A549 (cell line): ENCODE data around the gene SORT1. TPM values are rescaled to one million over a fixed set of nuclear protein-coding genes. Genes with fewer than 3 reads are reported as not detected.

Experiments
- ATAC-seq, 2 experiments: fragments of 200-7000 bp in 1 of 2; fragments of >200 bp in 1 of 2; cut with Nextera tagmentation in 1 of 2; cut with Tn5 transposase in 1 of 2; 3 replicates each; pipeline versions ENCODE4 v1.8.0 to v1.9.1; 2018 to 2020; ENCODE audit warnings: mild to moderate bottlenecking in 1 of 2, moderate library complexity in 1 of 2
- CTCF ChIA-PET: fragments of 300-600 bp; sonication (Branson Sonifier 250); formaldehyde crosslinking; extraction: SDS; loops from one replicate; lab custom pipeline; 2021; ENCODE audit warnings: antibody characterized with exemption, inconsistent platforms; lab: Yijun Ruan, JAX
- POLR2A ChIA-PET: fragments of 350-600 bp; formaldehyde crosslinking; extraction: SDS; loops from one replicate; lab custom pipeline; 2021; ENCODE audit warnings: antibody characterized with exemption, inconsistent platforms; lab: Yijun Ruan, JAX
- DNase-seq, 2 experiments: peaks; one replicate each; pipeline versions ENCODE4 v3.0.0 to v3.0.0-alpha.2; 2011 to 2016; ENCODE audit warnings: low read depth in 1 of 2, low spot score in 1 of 2
- FAIRE-seq: peaks from 2 replicates; lab custom pipeline; 2011; peaks lifted over from hg19 to GRCh38; lab: Jason Lieb, UNC
- H3K27ac ChIP-seq, 2 experiments: fragments of >200 bp; sonication (Bioruptor Twin); formaldehyde crosslinking; 3 replicates each; pipeline ENCODE4 v1.5.1; 2016 to 2017
- H3K4me1 ChIP-seq: fragments of >200 bp; sonication (Bioruptor Twin); formaldehyde crosslinking; 3 replicates; pipeline ENCODE4 v1.6.1; 2016
- H3K4me2 ChIP-seq: fragments of >200 bp; sonication (Bioruptor Twin); formaldehyde crosslinking; 3 replicates; pipeline ENCODE4 v1.6.1; 2016
- H3K4me3 ChIP-seq: fragments of >200 bp; sonication (Bioruptor Twin); formaldehyde crosslinking; 3 replicates; pipeline ENCODE4 v1.5.1; 2016
- H3K9me3 ChIP-seq: fragments of >200 bp; sonication (Bioruptor Twin); formaldehyde crosslinking; 3 replicates; pipeline ENCODE4 v1.6.1; 2016
- ATOH8 ChIP-seq: fragments of 250-450 bp; sonication (Bioruptor Pico); IDR thresholded peaks from 2 replicates; pipeline ENCODE4 v1.5.0; 2020; ENCODE audit warnings: low read depth, mild to moderate bottlenecking, moderate library complexity
- BHLHE40 ChIP-seq: IDR thresholded peaks from 2 replicates; pipeline ENCODE4 v1.6.1; 2012; ENCODE audit warnings: low read depth, low read length, inconsistent platforms
- CHD2 ChIP-seq: fragments of 150-350 bp; IDR thresholded peaks from 2 replicates; pipeline ENCODE4 v1.6.1; 2014; ENCODE audit warnings: low read length; ENCODE audit not compliant: partially characterized antibody
- CHD4 ChIP-seq: fragments of 200-600 bp; sonication (generic); IDR thresholded peaks from 2 replicates; pipeline ENCODE4 v1.6.1; 2016; ENCODE audit warnings: antibody characterized with exemption, mild to moderate bottlenecking, borderline replicate concordance
- CTCF ChIP-seq: fragments of >200 bp; sonication (Bioruptor Twin); formaldehyde crosslinking; IDR thresholded peaks from 3 replicates; pipeline ENCODE4 v1.5.1; 2016
- ESRRA ChIP-seq: fragments of 150-350 bp; IDR thresholded peaks from 2 replicates; pipeline ENCODE4 v1.6.1; 2014; ENCODE audit warnings: mild to moderate bottlenecking, low read length, borderline replicate concordance
- FOSL2 ChIP-seq, 2 experiments: fragments of 450-650 bp in 1 of 2; fragments of >200 bp in 1 of 2; sonication (Bioruptor Twin) in 1 of 2; formaldehyde crosslinking; IDR thresholded peaks; 2 replicates each; pipeline versions ENCODE4 v1.5.0 to v1.6.1; 2016 to 2020; ENCODE audit warnings: mild to moderate bottlenecking in 1 of 2, moderate library complexity in 1 of 2
- HDAC2 ChIP-seq: fragments of 200-600 bp; sonication (generic); IDR thresholded peaks from 2 replicates; pipeline ENCODE4 v1.6.1; 2016
- HOXB5 ChIP-seq: fragments of 250-450 bp; sonication (Bioruptor Pico); IDR thresholded peaks from 2 replicates; pipeline ENCODE4 v1.5.0; 2020; ENCODE audit warnings: mild to moderate bottlenecking, moderate library complexity
- MAFK ChIP-seq: fragments of 450-650 bp; IDR thresholded peaks from 2 replicates; pipeline ENCODE4 v1.6.1; 2014; ENCODE audit not compliant: partially characterized antibody
- MYC ChIP-seq: IDR thresholded peaks from 2 replicates; pipeline ENCODE4 v1.6.1; 2012; ENCODE audit warnings: mild to moderate bottlenecking, inconsistent platforms, low read length, improper control_type of control experiment, borderline replicate concordance
- NFE2L2 ChIP-seq: fragments of 150-350 bp; conservative IDR thresholded peaks from 2 replicates; pipeline ENCODE4 v1.6.1; 2014; ENCODE audit warnings: low read length
- PHF8 ChIP-seq: fragments of 200-600 bp; sonication (generic); IDR thresholded peaks from 2 replicates; pipeline ENCODE4 v1.6.1; 2016; ENCODE audit warnings: low read depth, mild to moderate bottlenecking, antibody characterized with exemption, moderate library complexity, borderline replicate concordance
- POLR2A ChIP-seq: IDR thresholded peaks from 2 replicates; pipeline ENCODE4 v1.6.1; 2012; ENCODE audit warnings: mild to moderate bottlenecking, low read length
- RAD21 ChIP-seq, 2 experiments: fragments of >200 bp in 1 of 2; sonication (Bioruptor Twin) in 1 of 2; formaldehyde crosslinking in 1 of 2; IDR thresholded peaks in 1 of 2; conservative IDR thresholded peaks in 1 of 2; 2 replicates in 1 of 2; 3 replicates in 1 of 2; pipeline ENCODE4 v1.6.1; 2012 to 2018; ENCODE audit warnings: inconsistent platforms in 1 of 2
- RARB ChIP-seq: fragments of 250-450 bp; sonication (Bioruptor Pico); IDR thresholded peaks from 2 replicates; pipeline ENCODE4 v1.8.0; 2021; ENCODE audit warnings: mild to moderate bottlenecking, moderate library complexity
- RFX5 ChIP-seq: fragments of 450-650 bp; IDR thresholded peaks from 2 replicates; pipeline ENCODE4 v1.7.1; 2014; ENCODE audit warnings: antibody characterized with exemption, mild to moderate bottlenecking, moderate library complexity
- RNF2 ChIP-seq: fragments of 200-600 bp; sonication (generic); IDR thresholded peaks from 2 replicates; pipeline ENCODE4 v1.6.1; 2016; ENCODE audit warnings: low read depth, mild to moderate bottlenecking, antibody characterized with exemption, moderate library complexity, borderline replicate concordance
- SMC3 ChIP-seq: fragments of >200 bp; sonication (Bioruptor Twin); formaldehyde crosslinking; IDR thresholded peaks from 3 replicates; pipeline ENCODE4 v1.6.1; 2018; ENCODE audit warnings: inconsistent platforms
- TFCP2L1 ChIP-seq: fragments of 250-450 bp; sonication (Bioruptor Pico); IDR thresholded peaks from 2 replicates; pipeline ENCODE4 v1.5.0; 2021; ENCODE audit warnings: mild to moderate bottlenecking
- TP53 ChIP-seq: fragments of 250-450 bp; sonication (Bioruptor Pico); IDR thresholded peaks from 2 replicates; pipeline ENCODE4 v1.5.0; 2021; ENCODE audit warnings: mild to moderate bottlenecking, moderate library complexity
- USF2 ChIP-seq: fragments of 450-650 bp; IDR thresholded peaks from 2 replicates; pipeline ENCODE4 v1.6.1; 2014; ENCODE audit warnings: antibody characterized with exemption
- ZC3H11A ChIP-seq: fragments of 450-650 bp; IDR thresholded peaks from 2 replicates; pipeline ENCODE4 v1.6.1; 2014; ENCODE audit warnings: antibody characterized with exemption, mild to moderate bottlenecking
- ZNF302 ChIP-seq: fragments of 250-450 bp; sonication (Bioruptor Pico); IDR thresholded peaks from 2 replicates; pipeline ENCODE4 v1.9.0; 2021; ENCODE audit warnings: inconsistent platforms, mild to moderate bottlenecking, moderate library complexity
- WGBS: methylation state at CpG from one replicate; pipeline ENCODE4 v1.1.6; 2017; ENCODE audit errors: missing lambda C conversion rate; 5-methylcytosine and 5-hydroxymethylcytosine counted together
- polyA plus RNA-seq, 4 experiments: library from polyadenylated mRNA; depleted of rRNA in 3 of 4; stranded (reverse); fragments of >200 nt; fragmentation: RNase III in 1 of 4; extraction: RNeasy Plus Mini Kit Qiagen cat#74134 plus additional on column Dnase treatment in 1 of 4; gene quantifications; 2 replicates in 3 of 4; 3 replicates in 1 of 4; pipeline ENCODE4 v1.2.3, GENCODE V29; 2011 to 2017
- TF ChIP-seq, protein P1 (sequence below): IDR thresholded peaks from 2 replicates; pipeline ENCODE4 v1.6.1; 2012

Gene SORT1
- polyA plus RNA-seq, 2 of the 4 experiments (the other 2 are of a cell fraction) = 6.0 to 14.7 TPM

DNA sequence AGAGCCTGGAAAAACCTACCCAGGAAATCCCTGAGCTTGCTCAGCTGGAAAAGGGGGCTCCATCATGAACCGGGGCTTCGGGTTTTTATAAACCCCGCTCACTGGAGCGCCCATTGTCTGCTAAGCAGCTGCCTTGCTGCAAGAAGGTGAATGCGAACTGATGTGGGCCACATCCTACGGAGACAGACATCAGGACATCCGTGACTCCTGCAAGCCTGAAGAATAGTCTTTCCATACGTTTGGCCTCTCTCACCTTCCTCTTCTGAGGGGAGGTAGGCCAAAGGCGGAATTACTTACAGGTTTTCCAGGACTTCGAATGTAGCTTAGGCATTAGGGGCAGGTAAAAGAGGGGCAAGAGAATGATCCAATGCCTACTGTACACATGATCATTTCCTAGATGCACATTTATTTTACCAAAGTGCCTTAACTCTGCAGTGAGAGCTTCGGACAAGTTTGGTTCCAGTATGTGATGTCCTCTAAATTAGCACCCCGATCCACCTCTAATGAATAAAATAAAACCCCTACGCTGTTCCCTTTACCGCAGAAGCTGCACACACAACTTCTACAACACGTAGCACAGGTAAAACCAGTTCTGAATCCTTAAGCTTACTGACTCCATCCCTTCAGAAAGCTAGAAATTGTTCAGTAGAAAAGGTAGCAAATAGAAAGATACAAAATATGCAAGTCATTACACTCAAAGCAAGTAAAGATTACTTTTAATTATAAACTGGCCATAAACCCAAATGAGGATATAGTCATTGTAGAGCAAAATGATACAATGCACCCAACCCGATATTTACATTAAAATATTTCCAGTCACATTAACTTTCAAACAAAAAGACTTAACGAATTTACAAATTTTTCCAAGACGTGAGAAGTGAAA, 866 bp upstream of the SORT1 start:
- H3K4me1 ChIP-seq = peaks cover 21% of the 10 kb centered on the region
- POLR2A ChIA-PET = interaction anchor here (1.0 to 1.8 kb wide), 2 partner anchors 116 to 149 kb away, joined by 3 to 8 read pairs; partner anchors contain the start of genes CELSR2 and PSRC1
- H3K4me3 ChIP-seq = peak overlapping the region; percentile 86
- no peak for TF ChIP-seq RARB (CRISPR knock-in tag)
- TF ChIP-seq NFE2L2 = peak; percentile 58; the same call in 1 of the 2 replicates
- no peak for DNase-seq
- CTCF ChIA-PET = interaction anchor here (0.5 to 14.1 kb wide), 40 partner anchors 10 to 299 kb away, joined by 3 to 107 read pairs (median 4); partner anchors contain the start of gene PSRC1
- H3K4me2 ChIP-seq = peak overlapping the region; percentile 92
- H3K27ac ChIP-seq = peak overlapping the region; percentile 64 to 88
- ATAC-seq = peak; percentile 23 to 33; a peak in 4 of 6 replicates
- WGBS = 67% methylated on average over 18 of the region's 18 CpGs
- no peaks in the 10 kb centered on the region for H3K9me3 ChIP-seq
- no peak for FAIRE-seq

DNA sequence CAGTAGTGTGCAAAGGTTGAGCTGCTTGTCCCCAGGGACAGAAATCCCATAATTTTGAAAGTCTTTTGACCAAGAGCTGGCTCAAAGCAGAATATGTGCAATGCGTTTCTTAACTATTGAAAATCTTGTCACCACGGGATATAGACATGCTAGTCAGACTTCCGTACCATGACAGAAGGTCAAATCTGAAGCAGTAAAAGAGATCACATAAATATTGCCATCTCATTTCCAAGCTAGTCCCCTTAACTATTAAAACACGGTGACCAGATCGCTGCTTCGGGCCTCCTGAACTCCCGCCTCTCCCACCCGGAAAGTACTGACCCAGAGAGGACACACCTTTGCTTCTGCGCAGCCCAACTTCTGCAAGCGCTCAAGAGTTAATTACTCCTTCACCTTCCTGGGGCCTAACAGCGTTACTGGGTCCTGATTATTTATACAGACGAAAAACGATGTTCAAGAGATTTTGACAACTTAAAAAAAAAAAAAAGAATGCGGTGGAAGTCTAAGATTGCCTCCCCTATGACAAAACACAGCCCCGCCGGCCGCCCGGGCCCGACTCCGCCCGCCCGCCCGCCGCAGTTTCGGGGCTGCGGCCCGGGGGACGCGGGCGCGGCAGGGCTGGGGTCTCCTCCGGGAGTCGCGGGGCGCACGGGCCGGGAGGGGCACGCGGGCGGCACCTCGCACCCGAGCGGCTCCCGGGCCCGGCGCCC, 692 bp downstream of the SORT1 start:
- WGBS = 30% methylated on average over 31 of the region's 46 CpGs
- H3K4me2 ChIP-seq = peak overlapping the region; percentile 92
- POLR2A ChIA-PET = no interaction called here
- ATAC-seq (0 out of 6 replicates have a peak, but pooled peaks of 1 of the 2 experiments have one; percentile 15), FAIRE-seq (no peak)
- peak overlapping the region; percentile 68 to 88 for H3K27ac ChIP-seq
- H3K4me3 ChIP-seq = peak overlapping the region; percentile 86
- no peaks in the 10 kb centered on the region for H3K9me3 ChIP-seq
- TF ChIP-seq TFCP2L1 (CRISPR knock-in tag) = no peak
- no peak for TF ChIP-seq USF2
- TF ChIP-seq ZC3H11A = no peak
- TF ChIP-seq RARB (CRISPR knock-in tag) = no peak
- no peak for TF ChIP-seq RNF2
- TF ChIP-seq HOXB5 (CRISPR knock-in tag) = no peak
- TF ChIP-seq MAFK = no peak
- no peak for TF ChIP-seq HDAC2
- no peak for TF ChIP-seq CHD4
- no peak for TF ChIP-seq ESRRA
- TF ChIP-seq CTCF = no peak
- TF ChIP-seq RAD21 (conservative IDR thresholded peaks at IDR 0.05 in 1 of 2, IDR thresholded peaks at IDR 0.05 in 1 of 2) = no peak
- TF ChIP-seq, protein P1, sequence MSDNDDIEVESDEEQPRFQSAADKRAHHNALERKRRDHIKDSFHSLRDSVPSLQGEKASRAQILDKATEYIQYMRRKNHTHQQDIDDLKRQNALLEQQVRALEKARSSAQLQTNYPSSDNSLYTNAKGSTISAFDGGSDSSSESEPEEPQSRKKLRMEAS = no peak
- no peak for TF ChIP-seq SMC3
- TF ChIP-seq, all 56 proteins: peak for 0
- DNase-seq = no peak
- H3K4me1 ChIP-seq = peaks cover 32% of the 10 kb centered on the region
- CTCF ChIA-PET = interaction anchor here (1.6 to 14.1 kb wide), 7 partner anchors 114 to 190 kb away, joined by 3 to 107 read pairs (median 13); partner anchors contain the start of gene PSRC1

DNA sequence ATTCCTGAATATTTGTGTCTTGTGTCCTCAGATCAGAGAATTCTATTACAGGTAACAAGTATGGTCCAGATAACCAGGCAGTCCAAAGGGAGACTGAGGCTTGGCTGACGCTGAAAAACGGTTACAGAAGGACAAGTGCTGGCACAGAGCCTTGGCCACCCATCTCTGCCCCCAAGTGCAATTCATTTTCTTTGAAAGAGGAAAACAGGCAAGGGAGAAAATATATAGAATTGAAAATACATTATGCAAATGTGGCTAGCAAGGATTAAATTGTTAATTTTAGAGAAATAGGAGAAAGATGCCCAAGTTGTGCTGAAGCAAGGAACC, 1.2 kb downstream of the SORT1 start:
- ChIA-PET CTCF (interaction anchor here (3.9 to 14.1 kb wide), 3 partner anchors 114 to 132 kb away, joined by 18 to 107 read pairs (median 69); partner anchors contain the start of gene PSRC1), POLR2A (no interaction called here)
- H3K4me3 ChIP-seq = 0 out of 3 replicates have a peak overlapping the region, but pooled peaks have one; percentile 86
- no peak for TF ChIP-seq CHD4
- no peak for TF ChIP-seq TP53 (CRISPR knock-in tag)
- no peak for TF ChIP-seq ATOH8 (CRISPR knock-in tag)
- TF ChIP-seq RNF2 = no peak
- TF ChIP-seq RFX5 = no peak
- TF ChIP-seq MYC = no peak
- no peak for TF ChIP-seq BHLHE40
- no peak for TF ChIP-seq CHD2
- no peak for TF ChIP-seq ZNF302
- no peak for TF ChIP-seq ZC3H11A
- TF ChIP-seq POLR2A = no peak
- no peak for TF ChIP-seq PHF8
- TF ChIP-seq FOSL2 (IDR thresholded peaks at IDR 0.05) = no peak
- TF ChIP-seq FOSL2 (CRISPR knock-in tag; IDR thresholded peaks at IDR 0.05) = no peak
- no peaks in the 10 kb centered on the region for H3K9me3 ChIP-seq
- 88% methylated on average over 2 of the region's 2 CpGs for WGBS
- ATAC-seq (no peak), DNase-seq (no peak), FAIRE-seq (no peak)
- H3K4me2 ChIP-seq = peak overlapping the region; percentile 92
- H3K27ac ChIP-seq = no peak overlapping the region
- peaks cover 33% of the 10 kb centered on the region for H3K4me1 ChIP-seq
